HG03442 (cell line): ENCODE results near the gene NUDT21.
A peak's percentile ranks its signal among the peaks of the same experiment; 100 is the strongest.
"Not testable (repeated sequence)": the region's sequence is repeated elsewhere in the genome, so short reads cannot be mapped to it uniquely, and the experiment has no call there.

ENCODE experiments used
- ATAC-seq: cut with Tn5 transposase; IDR thresholded peaks from one replicate; pipeline ENCODE4 v1.9.1; 2021; ENCODE audit warnings: mild to moderate bottlenecking, moderate library complexity; ENCODE audit not compliant: unreplicated experiment

NUDT21 gene

GRCh38 chr16:56450986-56451752 lies at the start of gene NUDT21, which contains the start of gene OGFOD1:
Gene NUDT21 (minus strand): TSS chr16:56451332. CDS start chr16:56451202, 130 bp downstream.
Gene OGFOD1 (plus strand): TSS chr16:56451554. CDS start chr16:56451613, 59 bp downstream.
- peak; percentile 96 for ATAC-seq

GRCh38 chr16:56493815-56494214 lies 42.7 kb upstream of the NUDT21 start:
- no peak for ATAC-seq

- ATAC-seq, result no peak
Observed at GRCh38 chr16:56493126-56493525, 42.0 kb upstream of the NUDT21 start.

- ATAC-seq, result no peak
Observed at GRCh38 chr16:56491657-56492261, 40.6 kb upstream of the NUDT21 start.

- not testable (repeated sequence) for ATAC-seq
Observed at GRCh38 chr16:56488868-56489267, 37.7 kb upstream of the NUDT21 start.

GRCh38 chr16:56488035-56488434 lies 36.9 kb upstream of the NUDT21 start:
- ATAC-seq, result no peak

GRCh38 chr16:56483394-56483793 lies 32.3 kb upstream of the NUDT21 start:
- no peak for ATAC-seq

GRCh38 chr16:56482683-56483236 lies 31.6 kb upstream of the NUDT21 start:
- no peak for ATAC-seq

- no peak for ATAC-seq
Observed at GRCh38 chr16:56481468-56482122, 30.5 kb upstream of the NUDT21 start.

GRCh38 chr16:56480776-56481467 lies 29.8 kb upstream of the NUDT21 start:
- ATAC-seq, result no peak

- ATAC-seq, result no peak
Observed at GRCh38 chr16:56479469-56479868, 28.3 kb upstream of the NUDT21 start.

- ATAC-seq, result no peak
Observed at GRCh38 chr16:56478281-56479049, 27.3 kb upstream of the NUDT21 start.

GRCh38 chr16:56477096-56477878 lies 26.2 kb upstream of the NUDT21 start:
- ATAC-seq, result no peak

- ATAC-seq, result no peak
Observed at GRCh38 chr16:56475201-56475600, 24.1 kb upstream of the NUDT21 start.

GRCh38 chr16:56470666-56471065 lies 19.5 kb upstream of the NUDT21 start:
- no peak for ATAC-seq

- ATAC-seq, result no peak
Observed at GRCh38 chr16:56470232-56470631, 19.1 kb upstream of the NUDT21 start.

- no peak for ATAC-seq
Observed at GRCh38 chr16:56469748-56470147, 18.6 kb upstream of the NUDT21 start.

- no peak for ATAC-seq
Observed at GRCh38 chr16:56468800-56469199, 17.7 kb upstream of the NUDT21 start.

- ATAC-seq, result no peak
Observed at GRCh38 chr16:56466344-56466743, 15.2 kb upstream of the NUDT21 start.
